ENCODE results near the gene MRPL10.

MRPL10 gene

DNA sequence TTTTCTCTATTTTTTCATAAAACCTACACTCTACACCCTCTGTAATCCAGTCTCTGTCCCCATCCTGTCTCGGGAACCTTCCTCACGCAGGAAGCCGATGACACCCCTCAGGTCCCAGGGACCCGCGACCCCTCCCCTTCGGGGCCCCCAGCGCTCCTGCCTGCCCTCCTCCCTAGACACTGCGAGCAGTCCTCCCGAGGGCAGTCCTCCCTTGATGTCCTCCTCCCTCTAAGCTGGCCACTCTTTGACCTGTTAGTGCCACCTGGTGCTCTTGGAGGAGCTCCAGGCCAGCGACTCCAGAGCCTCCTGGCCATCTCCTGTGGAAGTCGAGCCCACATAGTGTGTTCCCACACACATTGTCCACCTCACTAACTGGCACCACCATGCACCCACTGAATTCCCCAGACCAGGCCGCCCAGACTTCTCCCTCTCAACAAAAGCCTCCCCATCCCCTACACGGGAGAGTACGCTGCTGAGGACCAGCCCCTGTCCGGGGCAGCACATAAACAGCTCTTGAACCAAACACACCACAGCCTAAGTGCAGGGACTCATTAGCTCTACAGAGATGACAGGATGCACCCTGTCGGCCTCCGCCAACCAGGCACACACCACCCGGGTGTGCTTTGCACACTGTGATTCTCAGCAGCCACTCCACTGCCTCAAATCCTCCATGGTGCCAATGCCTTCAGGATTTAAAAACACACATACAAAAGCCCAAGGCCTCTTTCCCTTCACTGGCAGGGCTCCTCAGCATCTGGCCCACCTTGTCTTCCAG, 19.0 kb downstream of the MRPL10 start:
- DNase-seq (ENCODE audit: low read depth): no peak

DNA sequence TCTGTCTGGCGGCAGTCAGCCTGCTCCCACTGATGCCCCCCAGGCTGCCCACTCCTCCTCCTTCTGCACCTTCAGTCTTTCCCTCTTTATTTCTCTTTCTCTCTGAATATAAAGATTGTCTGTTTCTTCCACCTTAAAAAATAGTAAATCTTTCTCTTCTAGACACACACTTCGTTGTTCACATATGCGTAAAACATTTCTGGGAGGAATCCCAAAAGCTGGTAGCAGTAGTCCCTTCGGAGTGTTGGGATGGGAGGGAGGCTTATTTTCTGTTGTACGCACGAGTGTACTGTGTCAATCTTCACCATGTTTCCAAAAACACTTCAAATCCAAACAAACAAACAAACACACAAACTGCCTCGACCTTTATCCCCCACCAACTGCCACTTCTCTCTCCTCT, 19.6 kb downstream of the MRPL10 start:
- no peak for DNase-seq (ENCODE audit: low read depth)

DNA sequence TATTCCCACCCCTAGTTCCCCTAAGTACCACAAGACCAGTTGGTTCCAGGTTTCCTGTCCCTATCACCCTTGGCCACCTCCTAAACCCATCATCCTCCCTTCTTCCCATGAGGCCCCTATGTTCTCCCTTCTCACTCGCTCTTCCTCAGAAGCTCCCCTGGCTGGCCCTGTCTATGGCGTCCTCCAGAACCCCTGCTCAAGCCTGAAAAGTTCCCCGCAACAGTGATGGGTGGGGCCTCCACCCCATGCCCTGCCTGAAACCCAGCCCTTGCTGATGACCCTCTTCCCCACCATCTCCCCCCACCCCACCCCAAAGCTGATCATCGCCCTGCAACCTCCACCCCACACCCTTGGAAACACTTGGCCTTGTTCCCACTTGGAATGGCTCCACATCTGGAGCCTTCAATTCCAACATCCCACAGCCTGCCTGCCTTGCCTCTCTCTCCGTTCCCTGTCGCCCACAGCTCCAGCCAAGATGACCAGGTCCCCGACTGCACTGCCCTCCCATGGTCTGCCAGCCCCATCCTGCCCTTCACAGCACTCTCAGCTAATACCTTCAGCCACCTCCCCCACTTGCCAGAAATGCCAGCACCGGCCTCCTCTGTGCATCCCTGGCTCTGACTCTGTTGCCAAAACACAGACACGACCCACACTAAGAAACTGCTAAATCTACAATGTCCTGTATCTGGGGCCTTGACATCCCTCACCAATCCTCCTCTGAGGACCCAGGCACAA, 20.3 kb downstream of the MRPL10 start:
- no peak for DNase-seq (ENCODE audit: low read depth)

DNA sequence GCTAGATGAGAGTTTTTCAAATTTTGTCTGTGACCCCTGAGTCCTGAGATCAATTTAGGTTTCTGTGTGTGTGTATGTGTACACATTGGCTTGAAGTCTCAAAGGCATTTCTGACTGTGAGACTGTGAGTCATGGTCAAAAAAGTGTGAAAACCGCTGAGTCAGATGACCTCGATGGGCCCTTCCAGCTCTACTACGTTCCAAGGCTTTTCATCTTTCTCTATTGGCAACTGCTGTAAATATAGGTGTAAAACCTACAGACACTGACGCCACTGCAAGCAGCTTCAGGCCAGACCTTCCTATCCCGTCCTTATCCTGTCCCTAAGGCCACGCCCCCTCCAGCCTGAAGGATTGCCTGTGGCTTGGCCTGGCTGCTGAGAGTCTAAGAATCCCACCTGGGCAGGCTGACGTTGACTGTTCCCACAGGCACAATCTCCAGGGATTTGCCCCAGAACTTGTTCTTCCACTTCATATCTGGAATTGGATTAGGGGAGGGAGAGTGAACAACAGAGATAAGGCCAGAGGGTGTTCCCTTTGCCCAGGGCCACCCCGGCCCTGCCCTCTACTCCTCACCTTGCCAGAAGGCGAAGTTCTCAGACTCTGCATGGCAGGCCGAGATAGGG, 21.0 kb downstream of the MRPL10 start:
- DNase-seq (ENCODE audit: low read depth): peak; percentile 97

DNA sequence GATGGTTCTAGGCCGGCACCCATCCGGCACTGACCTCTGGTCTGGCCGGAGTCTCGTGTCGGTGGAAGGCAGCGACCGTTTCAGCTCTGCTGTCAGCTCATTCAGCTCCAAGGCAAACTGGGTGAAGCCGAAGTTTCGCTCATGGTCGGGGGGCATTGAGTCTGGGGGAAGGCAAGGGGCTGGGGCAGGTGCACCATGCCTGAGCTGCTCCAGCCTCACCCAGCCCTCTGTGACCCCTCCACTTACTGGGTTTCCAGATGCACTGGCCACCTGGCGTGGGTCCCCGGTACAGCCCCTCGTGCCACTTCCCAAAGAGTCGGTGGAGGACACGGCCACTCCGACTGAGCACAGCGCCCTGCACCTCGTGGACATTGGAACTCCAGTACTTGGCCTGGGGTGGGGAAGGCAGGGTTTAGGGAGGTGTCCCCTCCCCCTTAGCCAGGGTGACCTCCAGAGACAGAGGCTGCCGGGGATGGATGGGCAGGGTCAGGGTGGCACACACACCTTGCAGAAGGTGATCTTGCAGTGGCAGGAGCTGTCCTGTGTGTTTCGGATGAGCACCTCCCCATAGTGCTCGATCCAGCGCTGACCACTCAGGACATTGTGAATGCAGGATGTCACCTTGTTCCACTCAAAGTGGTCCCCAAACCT, 22.4 kb downstream of the MRPL10 start:
- DNase-seq (ENCODE audit: low read depth): no peak

DNA sequence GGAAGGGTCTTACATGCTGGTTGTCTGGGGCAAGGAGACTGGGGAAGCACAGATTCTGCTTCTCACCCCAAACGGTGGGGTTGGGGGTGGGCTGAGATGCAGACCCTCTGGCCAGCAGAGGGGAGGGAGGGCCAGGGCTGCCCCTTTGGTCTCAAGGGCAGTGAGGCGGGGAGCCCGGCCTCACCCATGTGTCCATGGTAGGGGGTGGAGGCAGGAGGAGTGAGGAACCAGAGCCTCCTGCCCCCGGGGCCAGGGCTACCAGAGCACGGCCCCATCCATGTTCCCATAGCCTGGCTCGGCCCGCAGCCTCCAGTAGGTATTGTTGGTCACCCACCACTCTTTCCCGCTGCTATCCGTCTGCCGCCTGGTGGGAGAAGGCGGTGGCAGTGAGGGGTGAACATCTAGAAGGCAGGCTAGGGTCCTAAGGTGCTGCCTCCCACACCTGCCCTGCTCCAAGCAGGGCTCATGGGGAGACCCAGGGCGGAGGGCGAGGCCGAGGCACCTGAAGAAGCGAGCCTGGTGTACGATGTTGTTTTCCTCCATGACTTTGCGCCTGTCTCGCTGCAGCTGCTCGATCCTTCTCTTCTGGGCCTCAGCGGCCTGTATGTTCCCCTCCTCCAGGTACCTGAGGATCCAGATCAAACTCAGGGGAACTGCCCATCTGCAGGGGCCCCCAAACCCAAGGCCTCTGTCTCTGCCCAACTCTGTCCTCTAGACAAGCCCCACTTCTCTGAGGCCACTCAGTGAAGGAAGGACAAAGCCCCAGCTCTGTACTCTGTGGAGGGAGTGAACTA, 23.1 kb downstream of the MRPL10 start:
- no peak for DNase-seq (ENCODE audit: low read depth)

DNA sequence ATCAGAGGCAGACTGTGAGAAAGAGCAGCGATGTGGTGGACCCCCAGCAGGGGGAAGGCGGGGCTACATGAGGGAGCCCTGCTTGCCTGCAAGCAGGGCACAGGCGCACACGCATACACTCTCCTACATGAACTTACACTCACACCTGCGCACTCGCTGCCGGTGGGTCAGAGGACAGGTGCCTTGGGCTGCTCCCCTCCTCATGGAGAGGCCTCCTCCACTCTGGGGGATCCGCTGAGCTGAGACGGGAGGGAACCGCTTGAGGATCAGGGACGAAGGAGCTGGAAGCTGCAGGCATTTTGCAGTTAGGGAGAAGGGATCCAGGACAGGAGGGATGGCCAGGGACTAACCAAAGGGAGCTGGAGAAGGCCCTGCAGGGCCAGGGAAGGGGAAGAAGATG, 23.9 kb downstream of the MRPL10 start:
- DNase-seq (ENCODE audit: low read depth): no peak

DNA sequence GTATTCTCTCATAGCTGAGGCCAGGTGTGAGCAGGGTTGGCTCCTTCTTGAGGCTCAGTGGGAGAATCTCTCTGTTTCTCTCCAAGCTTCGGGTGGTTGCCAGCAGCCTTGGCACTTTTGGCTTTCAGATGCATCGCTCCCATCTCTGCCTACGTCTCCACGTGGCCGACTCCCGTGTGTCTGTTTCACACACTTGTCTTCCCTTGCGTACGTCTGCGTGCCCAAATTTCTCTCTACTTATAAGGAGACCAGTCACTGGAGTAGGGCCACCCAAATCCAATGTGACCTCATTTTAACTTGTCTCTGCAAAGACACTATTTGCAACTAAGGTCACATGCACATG, 24.5 kb downstream of the MRPL10 start:
- no peak for DNase-seq (ENCODE audit: low read depth)

DNA sequence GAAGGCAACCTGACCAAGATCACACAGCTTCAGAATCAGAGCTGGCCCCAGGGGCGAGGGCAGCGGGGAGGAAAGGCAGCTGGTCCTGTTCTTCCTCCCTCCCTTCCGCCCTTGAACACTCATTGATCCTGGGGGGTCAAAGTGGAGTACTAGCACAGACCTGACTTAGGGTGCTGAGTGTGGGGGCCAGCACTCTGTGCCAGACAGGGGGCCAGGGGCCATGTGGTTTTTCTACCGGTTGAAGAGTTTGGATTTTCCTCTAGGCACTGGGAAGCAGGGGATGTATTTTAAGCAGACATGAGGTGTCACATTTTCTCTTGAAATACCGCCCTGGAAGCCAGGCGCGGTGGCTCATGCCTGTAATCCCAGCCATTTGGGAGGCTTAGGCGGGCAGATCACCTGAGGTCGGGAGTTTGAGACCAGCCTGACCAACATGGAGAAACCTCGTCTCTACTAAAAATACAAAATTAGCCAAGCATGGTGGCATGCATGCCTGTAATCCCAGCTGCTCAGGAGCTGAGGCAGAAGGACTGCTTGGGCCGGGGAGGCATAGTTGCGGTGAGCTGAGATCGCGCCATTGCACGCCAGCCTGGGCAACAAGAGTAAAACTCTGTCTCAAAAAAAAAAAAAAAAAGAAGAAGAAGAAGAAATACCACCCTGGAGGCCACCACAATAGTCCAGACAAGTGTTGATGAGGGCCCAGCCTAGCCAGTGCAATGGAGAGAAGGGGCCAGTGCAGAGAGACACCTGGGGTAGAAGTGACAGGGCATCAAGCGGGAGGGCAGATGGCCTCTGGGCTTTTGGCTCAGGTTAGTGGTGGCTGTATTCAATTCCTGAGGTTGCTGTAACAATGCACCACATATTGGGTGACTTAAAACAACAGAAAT, 25.1 kb downstream of the MRPL10 start:
- DNase-seq (ENCODE audit: low read depth): no peak

DNA sequence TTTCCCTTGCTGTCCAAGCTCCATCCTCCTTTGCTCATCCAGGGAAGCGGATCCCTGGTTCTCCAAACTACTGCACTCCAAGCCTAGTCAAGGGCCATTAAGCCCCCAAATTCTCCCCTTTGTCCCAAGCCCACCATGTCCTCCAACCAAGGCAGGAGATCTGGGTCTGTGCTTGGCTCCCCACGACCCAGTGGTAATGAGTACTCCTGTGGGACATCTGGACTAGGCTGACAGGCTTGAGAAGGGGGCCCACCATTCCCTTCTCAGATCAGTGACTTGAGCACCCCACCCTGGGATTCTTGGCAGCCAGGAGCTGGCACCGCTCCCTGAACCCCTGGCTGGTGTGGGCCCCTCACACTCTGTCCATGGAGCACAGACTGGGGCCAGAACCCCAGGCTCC, 26.9 kb downstream of the MRPL10 start:
- DNase-seq (ENCODE audit: low read depth): no peak

DNA sequence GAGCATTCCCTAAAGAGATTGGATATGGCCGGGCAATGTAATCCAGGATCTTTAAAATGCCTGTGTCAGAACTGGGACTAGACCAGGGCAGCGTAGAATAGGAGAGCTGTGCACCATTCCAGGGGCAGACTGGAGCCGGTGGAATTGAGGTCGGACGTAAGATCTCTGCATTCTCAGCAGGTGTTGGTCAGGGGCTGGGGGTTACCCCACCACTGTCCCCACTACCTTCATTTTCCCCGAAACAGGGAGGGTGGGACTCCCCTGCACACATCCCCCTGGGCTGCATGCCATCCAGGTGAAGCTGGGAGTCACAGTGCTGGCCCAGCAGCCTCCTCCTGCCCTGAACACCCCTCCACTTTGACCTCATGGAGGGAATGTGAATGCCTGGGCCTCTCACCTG, 27.6 kb downstream of the MRPL10 start:
- no peak for DNase-seq (ENCODE audit: low read depth)

DNA sequence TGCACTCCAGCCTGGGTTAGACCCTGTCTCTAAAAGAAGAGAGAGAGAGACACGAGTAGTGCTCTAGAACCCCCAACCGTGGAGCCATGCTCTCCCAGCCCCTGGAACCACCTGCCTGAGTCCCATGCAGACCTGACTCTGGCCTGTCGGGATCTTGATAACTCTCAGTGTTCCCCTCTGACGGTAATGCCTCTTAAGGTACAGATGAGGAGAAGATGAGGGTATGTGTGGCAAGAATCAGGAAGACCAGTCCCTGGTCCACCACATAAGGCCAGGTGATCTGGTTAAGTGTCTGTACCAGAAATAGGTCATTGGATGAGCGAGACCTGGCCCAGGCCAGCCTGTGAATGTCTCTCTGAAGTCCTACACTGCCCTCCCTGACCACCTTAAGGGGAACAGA, 28.1 kb downstream of the MRPL10 start:
- no peak for DNase-seq (ENCODE audit: low read depth)

DNA sequence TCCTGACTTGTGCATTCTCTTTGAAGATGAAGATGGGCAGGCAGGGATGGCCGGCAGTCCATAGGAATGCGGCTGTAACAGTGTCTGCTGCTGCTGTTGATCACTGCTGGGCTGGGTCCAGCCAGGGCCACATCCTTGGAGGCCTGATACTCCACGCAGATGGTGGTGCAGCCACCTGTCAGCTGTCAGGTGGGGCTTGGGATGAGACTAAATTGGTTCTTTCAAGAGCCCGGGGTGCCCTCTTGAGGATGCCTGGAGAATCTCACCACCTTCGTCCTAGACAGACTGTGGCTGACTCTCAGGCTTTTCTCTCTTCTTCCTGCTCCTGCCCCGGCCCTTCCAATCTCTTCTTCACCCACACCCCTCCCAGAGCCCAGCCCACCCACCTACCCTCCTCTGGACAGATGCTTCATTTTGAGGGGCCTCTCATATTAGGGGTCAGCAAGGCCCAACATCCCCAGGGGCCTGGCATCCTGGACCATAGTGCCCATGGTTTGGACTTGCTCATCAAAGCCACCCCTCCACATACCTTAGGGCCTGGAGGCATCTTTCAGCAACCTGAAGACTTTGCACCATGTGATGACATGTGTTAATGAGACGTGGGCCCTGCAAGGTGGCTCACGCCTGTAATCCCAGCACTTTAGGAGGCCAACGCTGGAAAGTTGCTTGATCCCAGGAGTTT, 28.9 kb downstream of the MRPL10 start:
- peak; percentile 51 for DNase-seq (ENCODE audit: low read depth)

DNA sequence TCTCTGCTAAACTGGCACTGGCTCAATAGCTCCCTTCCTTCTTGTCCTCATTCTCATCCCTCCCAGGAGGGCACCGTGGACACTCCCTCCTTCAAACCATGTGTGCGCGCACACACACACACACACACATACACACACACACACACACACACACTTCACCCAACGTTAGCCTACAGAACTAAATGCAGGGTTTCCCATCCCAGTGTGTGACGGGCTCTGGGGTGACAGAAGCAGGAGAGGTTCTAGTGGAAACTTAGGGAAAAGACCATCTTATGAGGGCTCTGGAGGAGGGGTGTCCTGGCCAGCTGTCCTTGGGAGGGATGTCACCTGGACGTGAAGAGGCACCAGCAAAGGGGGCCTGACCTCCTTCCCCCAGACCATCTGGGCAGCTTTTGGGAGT, 29.4 kb downstream of the MRPL10 start:
- DNase-seq (ENCODE audit: low read depth): no peak

DNA sequence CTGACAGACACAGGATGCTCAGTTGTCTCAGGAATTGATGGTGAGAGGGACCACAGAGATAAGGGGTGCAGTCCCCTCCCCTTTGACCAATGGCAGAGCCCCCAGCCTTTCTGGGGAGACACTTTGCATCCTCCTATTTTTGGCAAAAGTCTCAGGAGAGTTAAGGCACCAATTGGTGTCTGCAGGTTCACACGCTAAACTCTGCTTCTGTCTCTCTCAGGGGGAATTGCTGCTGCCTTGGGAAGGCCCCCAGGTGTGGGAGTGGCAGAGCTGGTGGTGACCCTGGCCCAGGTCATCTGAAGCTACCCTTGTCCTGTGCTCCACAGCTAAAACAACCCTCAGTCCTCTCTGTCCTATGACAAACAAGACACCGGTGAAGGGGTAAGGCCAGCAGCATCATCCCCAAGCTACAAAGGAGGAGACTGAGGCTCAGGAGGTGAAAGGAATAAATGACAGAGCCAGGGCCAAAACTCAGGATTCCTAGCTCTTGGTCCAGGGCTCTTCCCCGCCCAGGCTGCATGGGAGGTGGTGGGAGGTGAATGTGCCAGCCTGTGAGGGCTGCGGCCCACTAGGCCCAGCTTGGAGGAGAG, 30.1 kb downstream of the MRPL10 start:
- DNase-seq (ENCODE audit: low read depth): no peak

DNA sequence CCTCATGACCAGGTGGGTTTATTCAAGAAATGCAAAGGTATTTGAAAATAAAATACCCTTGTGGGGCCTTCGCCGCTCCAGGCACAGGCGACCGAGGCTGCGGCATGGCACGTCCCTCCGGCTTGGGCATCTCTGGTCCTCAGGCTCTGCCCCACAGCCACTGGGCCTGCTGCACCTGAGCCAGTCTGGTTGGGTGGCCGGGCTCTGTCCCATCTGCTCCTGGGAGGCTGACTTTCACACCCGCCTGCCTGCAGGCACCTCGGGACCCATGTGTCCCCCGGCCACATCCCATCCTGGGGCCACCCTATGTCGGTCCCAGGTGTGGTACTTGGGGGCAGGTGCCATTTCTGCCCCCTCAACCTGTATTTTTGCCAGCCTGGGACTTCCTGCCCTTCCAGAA, 30.7 kb downstream of the MRPL10 start:
- no peak for DNase-seq (ENCODE audit: low read depth)

DNA sequence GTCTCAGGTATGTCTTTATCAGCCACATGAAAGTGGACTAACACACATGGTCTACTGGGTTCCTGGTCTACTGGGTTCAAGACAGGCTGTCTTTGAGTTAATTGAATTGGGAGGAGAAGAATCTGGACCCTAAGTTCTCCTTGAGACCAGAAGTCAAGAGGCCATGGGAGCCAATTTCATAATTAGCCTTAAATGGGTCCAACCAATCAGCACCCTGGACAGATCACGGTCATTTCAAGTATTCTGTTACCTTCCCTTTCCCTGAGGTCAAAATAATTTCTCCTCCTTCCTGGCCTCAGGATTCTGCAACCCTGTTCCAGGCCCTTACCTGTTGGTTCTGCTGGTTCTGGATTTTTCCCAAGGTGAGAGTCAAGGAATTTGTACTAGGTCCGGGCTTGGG, 33.5 kb downstream of the MRPL10 start:
- peak; percentile 12 for DNase-seq (ENCODE audit: low read depth)

DNA sequence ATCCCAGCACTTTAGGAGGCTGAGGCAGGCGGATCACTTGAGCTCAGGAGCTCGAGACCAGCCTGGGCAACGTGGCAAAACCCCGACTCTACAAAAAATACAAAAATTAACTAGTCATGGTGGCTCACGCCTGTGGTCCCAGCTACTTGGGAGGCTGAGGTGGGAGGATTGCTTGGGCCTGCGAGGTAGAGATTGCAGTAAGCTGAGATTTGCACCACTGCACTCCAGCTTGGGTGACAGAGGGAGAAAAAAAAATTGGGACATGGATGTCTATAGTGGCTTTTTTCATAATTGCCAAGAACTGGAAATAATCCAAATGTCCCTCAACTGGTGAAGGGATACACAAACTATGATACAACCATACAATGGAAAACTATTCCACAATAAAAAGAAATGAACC, 38.4 kb downstream of the MRPL10 start:
- no peak for DNase-seq (ENCODE audit: low read depth)

DNA sequence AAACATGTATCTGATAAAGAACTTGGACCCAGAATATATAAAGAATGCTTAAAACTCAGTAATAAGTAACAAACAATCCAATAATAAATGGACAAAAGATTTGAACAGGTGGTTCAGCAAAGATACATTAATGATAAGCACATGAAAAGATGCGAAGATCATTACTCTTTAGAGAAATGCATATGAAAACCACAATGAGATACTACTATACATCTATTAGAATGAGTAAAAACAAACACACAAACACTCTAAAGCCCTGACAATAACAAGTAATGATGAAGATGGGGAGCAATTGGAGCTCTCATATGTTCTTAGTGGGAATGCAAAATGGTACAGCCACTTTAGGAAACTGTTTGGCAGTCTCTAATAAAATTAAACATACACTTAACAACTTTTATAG, 38.9 kb downstream of the MRPL10 start:
- no peak for DNase-seq (ENCODE audit: low read depth)

DNA sequence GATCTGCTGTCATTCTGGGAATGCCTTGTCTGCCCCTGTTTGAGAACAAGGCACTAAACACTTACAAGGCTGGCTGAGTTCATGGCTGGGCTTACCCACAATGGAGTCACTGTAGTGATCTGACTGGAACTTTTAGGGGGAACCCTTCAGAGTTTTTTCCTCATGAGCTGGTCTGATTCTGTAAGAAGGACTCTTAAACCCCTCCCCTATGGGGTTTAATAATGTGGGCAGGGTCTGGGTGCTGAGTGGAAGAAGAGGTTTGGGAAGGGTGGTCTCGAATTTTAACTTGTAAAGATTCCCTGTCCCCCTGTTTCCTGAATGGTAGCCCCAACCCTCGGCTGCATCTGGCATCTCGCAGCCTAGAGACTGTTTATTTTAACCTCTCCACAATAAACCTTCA, 40.3 kb downstream of the MRPL10 start:
- DNase-seq (ENCODE audit: low read depth): no peak

Data from iris pigment epithelial cell (primary cell).